Measurements from ENCODE around the gene MROH9. TPM values are rescaled to one million over a fixed set of nuclear protein-coding genes. Genes with fewer than 3 reads are reported as not detected.

MROH9 gene
- total RNA-seq, 4 donors from 2014 or later, result 0.11 to 0.40 TPM; not detected in 2

- no peaks in the 10 kb centered on the region for H3K36me3 ChIP-seq
- no peaks in the 10 kb centered on the region for H3K9me3 ChIP-seq
- WGBS, 2 donors, result 84 to 88% methylated on average over 2 of the region's 2 CpGs
- no peak overlapping the region for H3K4me3 ChIP-seq (replicated peaks in 1 of 3)
- intact Hi-C loops (cut with DNase I), result no loop called here
- no peak for DNase-seq
- H3K4me1 ChIP-seq, result no peaks in the 10 kb centered on the region
- H3K27me3 ChIP-seq, result no peaks in the 10 kb centered on the region
- no peak for TF ChIP-seq POLR2A (IDR thresholded peaks at IDR 0.05)
- TF ChIP-seq, protein P1, sequence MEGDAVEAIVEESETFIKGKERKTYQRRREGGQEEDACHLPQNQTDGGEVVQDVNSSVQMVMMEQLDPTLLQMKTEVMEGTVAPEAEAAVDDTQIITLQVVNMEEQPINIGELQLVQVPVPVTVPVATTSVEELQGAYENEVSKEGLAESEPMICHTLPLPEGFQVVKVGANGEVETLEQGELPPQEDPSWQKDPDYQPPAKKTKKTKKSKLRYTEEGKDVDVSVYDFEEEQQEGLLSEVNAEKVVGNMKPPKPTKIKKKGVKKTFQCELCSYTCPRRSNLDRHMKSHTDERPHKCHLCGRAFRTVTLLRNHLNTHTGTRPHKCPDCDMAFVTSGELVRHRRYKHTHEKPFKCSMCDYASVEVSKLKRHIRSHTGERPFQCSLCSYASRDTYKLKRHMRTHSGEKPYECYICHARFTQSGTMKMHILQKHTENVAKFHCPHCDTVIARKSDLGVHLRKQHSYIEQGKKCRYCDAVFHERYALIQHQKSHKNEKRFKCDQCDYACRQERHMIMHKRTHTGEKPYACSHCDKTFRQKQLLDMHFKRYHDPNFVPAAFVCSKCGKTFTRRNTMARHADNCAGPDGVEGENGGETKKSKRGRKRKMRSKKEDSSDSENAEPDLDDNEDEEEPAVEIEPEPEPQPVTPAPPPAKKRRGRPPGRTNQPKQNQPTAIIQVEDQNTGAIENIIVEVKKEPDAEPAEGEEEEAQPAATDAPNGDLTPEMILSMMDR (IDR thresholded peaks at IDR 0.05), result no peak
- no peak overlapping the region for H3K27ac ChIP-seq
Observed at GRCh38 chr1:171048014-171048413, 112.7 kb downstream of the MROH9 start.

GRCh38 chr1:171052977-171053376, 117.6 kb downstream of the MROH9 start:
- H3K4me1 ChIP-seq, result no peaks in the 10 kb centered on the region
- no peak for TF ChIP-seq POLR2A (IDR thresholded peaks at IDR 0.05)
- TF ChIP-seq, protein P1 (IDR thresholded peaks at IDR 0.05), result no peak
- no peaks in the 10 kb centered on the region for H3K36me3 ChIP-seq
- H3K9me3 ChIP-seq, result no peaks in the 10 kb centered on the region
- no peak for DNase-seq
- H3K27ac ChIP-seq, result no peak overlapping the region
- no peaks in the 10 kb centered on the region for H3K27me3 ChIP-seq
- H3K4me3 ChIP-seq (replicated peaks in 1 of 3), result no peak overlapping the region
- 54 to 88% methylated on average over 2 of the region's 2 CpGs for WGBS, 2 donors
- intact Hi-C loops (cut with DNase I), result no loop called here

- no peak for TF ChIP-seq POLR2A (IDR thresholded peaks at IDR 0.05)
- TF ChIP-seq, protein P1 (IDR thresholded peaks at IDR 0.05), result no peak
- Histone ChIP-seq H3K36me3 (no peaks in the 10 kb centered on the region), H3K27me3 (no peaks in the 10 kb centered on the region), H3K4me1 (no peaks in the 10 kb centered on the region), H3K9me3 (no peaks in the 10 kb centered on the region), H3K27ac (no peak overlapping the region), H3K4me3 (replicated peaks in 1 of 3) (no peak overlapping the region)
- WGBS, 2 donors, result 75 to 96% methylated on average over 3 of the region's 3 CpGs
- intact Hi-C loops (cut with DNase I), result no loop called here
- DNase-seq, result no peak
Observed at GRCh38 chr1:171055966-171056643, 120.8 kb downstream of the MROH9 start.

GRCh38 chr1:171061425-171062143, 126.2 kb downstream of the MROH9 start:
- H3K4me1 ChIP-seq, result no peaks in the 10 kb centered on the region
- WGBS, 2 donors, result 73 to 89% methylated on average over 2 of the region's 2 CpGs
- no peak overlapping the region for H3K4me3 ChIP-seq (replicated peaks in 1 of 3)
- no peaks in the 10 kb centered on the region for H3K36me3 ChIP-seq
- H3K27ac ChIP-seq, result no peak overlapping the region
- intact Hi-C loops (cut with DNase I), result no loop called here
- no peaks in the 10 kb centered on the region for H3K9me3 ChIP-seq
- H3K27me3 ChIP-seq, result no peaks in the 10 kb centered on the region
- DNase-seq, result no peak
- TF ChIP-seq, protein P1 (IDR thresholded peaks at IDR 0.05), result no peak
- TF ChIP-seq POLR2A (IDR thresholded peaks at IDR 0.05), result no peak

GRCh38 chr1:171062902-171063301, 127.6 kb downstream of the MROH9 start:
- no peaks in the 10 kb centered on the region for H3K27me3 ChIP-seq
- no peak for TF ChIP-seq POLR2A (IDR thresholded peaks at IDR 0.05)
- TF ChIP-seq, protein P1 (IDR thresholded peaks at IDR 0.05), result no peak
- intact Hi-C loops (cut with DNase I), result no loop called here
- no peak for DNase-seq
- no peaks in the 10 kb centered on the region for H3K9me3 ChIP-seq
- H3K4me3 ChIP-seq (replicated peaks in 1 of 3), result no peak overlapping the region
- H3K36me3 ChIP-seq, result no peaks in the 10 kb centered on the region
- 90 to 91% methylated on average over 4 of the region's 4 CpGs for WGBS, 2 donors
- no peaks in the 10 kb centered on the region for H3K4me1 ChIP-seq
- H3K27ac ChIP-seq, result no peak overlapping the region
